SK-N-SH (cell line): ENCODE measurements around the gene OPCML. TPM values are rescaled to one million over a fixed set of nuclear protein-coding genes. Genes with fewer than 3 reads are reported as not detected.

Source experiments
- CTCF ChIA-PET: fragments of 300-600, 350-600 bp; formaldehyde crosslinking; extraction: SDS; loops from one replicate; lab custom pipeline; 2021; lab: Yijun Ruan, JAX
- POLR2A ChIA-PET: fragments of 350-600 bp; sonication (Branson Sonifier 250); formaldehyde crosslinking; extraction: SDS; loops from one replicate; lab custom pipeline; 2020; ENCODE audit warnings: antibody characterized with exemption, inconsistent platforms; lab: Yijun Ruan, JAX
- DNase-seq: peaks from one replicate; pipeline ENCODE4 v3.0.0; 2012
- H2AFZ ChIP-seq: fragments of 200-600 bp; sonication (generic); 2 replicates; pipeline ENCODE4 v1.8.1; 2016; ENCODE audit warnings: antibody characterized with exemption, mild to moderate bottlenecking, low read depth
- H3F3A ChIP-seq: fragments of 200-600 bp; sonication (generic); replicated peaks from 2 replicates; pipeline ENCODE3; 2016; ENCODE audit warnings: antibody characterized with exemption, mild to moderate bottlenecking; ENCODE audit not compliant: insufficient read depth
- H3K27ac ChIP-seq, 2 experiments: fragments of 200-500 bp in 1 of 2; fragments of 200-600 bp in 1 of 2; sonication (Bioruptor generic) in 1 of 2; sonication (generic), shearing (Covaris generic) in 1 of 2; 2 replicates each; pipeline versions ENCODE4 v1.5.1 to v1.6.1; 2014 to 2016; ENCODE audit warnings: low read depth in 2 of 2, inconsistent platforms in 1 of 2, low read length in 1 of 2, mild to moderate bottlenecking in 1 of 2, mixed read lengths in 1 of 2
- H3K27me3 ChIP-seq: fragments of 200-600 bp; sonication (generic), shearing (Covaris generic); 2 replicates; pipeline ENCODE4 v1.6.1; 2016; ENCODE audit warnings: mixed run types; ENCODE audit not compliant: insufficient read depth
- H3K36me3 ChIP-seq, 2 experiments: fragments of 200-500 bp in 1 of 2; fragments of 200-600 bp in 1 of 2; sonication (Bioruptor generic) in 1 of 2; sonication (generic) in 1 of 2; replicated peaks in 1 of 2; 2 replicates each; pipeline versions ENCODE3 to v1.5.1; 2014 to 2016; ENCODE audit warnings: low read length in 1 of 2, mild to moderate bottlenecking in 1 of 2; ENCODE audit not compliant: insufficient read depth in 2 of 2, control insufficient read depth in 1 of 2
- H3K4me1 ChIP-seq, 2 experiments: fragments of 200-500 bp in 1 of 2; fragments of 200-600 bp in 1 of 2; sonication (Bioruptor generic) in 1 of 2; sonication (generic), shearing (Covaris generic) in 1 of 2; 2 replicates each; pipeline versions ENCODE4 v1.5.1 to v1.6.1; 2014 to 2016; ENCODE audit warnings: low read depth in 1 of 2, low read length in 1 of 2, mixed run types in 1 of 2; ENCODE audit not compliant: insufficient read depth in 2 of 2, control insufficient read depth in 1 of 2
- H3K4me2 ChIP-seq: fragments of 200-600 bp; sonication (generic), shearing (Covaris generic); 2 replicates; pipeline ENCODE4 v1.6.1; 2017; ENCODE audit warnings: mixed run types
- H3K4me3 ChIP-seq, 2 experiments: fragments of 200-500 bp in 1 of 2; fragments of 200-600 bp in 1 of 2; sonication (Bioruptor generic) in 1 of 2; sonication (generic), shearing (Covaris generic) in 1 of 2; 2 replicates each; pipeline versions ENCODE4 v1.5.1 to v1.8.1; 2014 to 2016; ENCODE audit warnings: low read depth in 2 of 2, inconsistent platforms in 1 of 2, low read length in 1 of 2, mild to moderate bottlenecking in 1 of 2, mixed read lengths in 1 of 2, moderate library complexity in 1 of 2
- H3K79me2 ChIP-seq: fragments of 200-600 bp; sonication (generic); 2 replicates; pipeline ENCODE4 v1.8.1; 2017; ENCODE audit warnings: mild to moderate bottlenecking; ENCODE audit not compliant: insufficient read depth
- H3K9ac ChIP-seq: fragments of 200-600 bp; sonication (generic); 2 replicates; pipeline ENCODE4 v1.6.1; 2017; ENCODE audit warnings: mixed run types
- H3K9me2 ChIP-seq: fragments of 200-600 bp; sonication (generic); 2 replicates; pipeline ENCODE4 v1.6.1; 2017; ENCODE audit warnings: mixed run types
- H3K9me3 ChIP-seq: fragments of 200-600 bp; sonication (generic); 2 replicates; pipeline ENCODE4 v1.6.1; 2017; ENCODE audit warnings: mixed run types, mild to moderate bottlenecking, moderate library complexity
- H4K20me1 ChIP-seq: fragments of 200-600 bp; sonication (generic); 2 replicates; pipeline ENCODE4 v1.6.1; 2017; ENCODE audit warnings: mild to moderate bottlenecking, mixed run types; ENCODE audit not compliant: insufficient read depth
- ELF1 ChIP-seq: IDR thresholded peaks from 2 replicates; pipeline ENCODE4 v1.4.0; 2012
- FOSL2 ChIP-seq: IDR thresholded peaks from 2 replicates; pipeline ENCODE4 v1.4.0; 2012; ENCODE audit warnings: low read depth, mild to moderate bottlenecking, moderate library complexity, borderline replicate concordance
- FOXJ3 ChIP-seq: sonication (generic); formaldehyde crosslinking; IDR thresholded peaks from 2 replicates; pipeline ENCODE4 v1.5.1; 2020; ENCODE audit warnings: mild to moderate bottlenecking, missing genetic modification reagents
- FOXM1 ChIP-seq: IDR thresholded peaks from 2 replicates; pipeline ENCODE4 v1.4.0; 2012; ENCODE audit warnings: low read depth, mild to moderate bottlenecking
- GABPA ChIP-seq: IDR thresholded peaks from 2 replicates; pipeline ENCODE4 v1.4.0; 2012; ENCODE audit warnings: low read depth, mild to moderate bottlenecking
- GATA2 ChIP-seq: sonication (generic); formaldehyde crosslinking; IDR thresholded peaks from 2 replicates; pipeline ENCODE4 v1.5.0; 2020; ENCODE audit warnings: mild to moderate bottlenecking, missing genetic modification reagents
- JUND ChIP-seq: IDR thresholded peaks from 2 replicates; pipeline ENCODE4 v1.4.0; 2012
- MXI1 ChIP-seq: IDR thresholded peaks from 2 replicates; pipeline ENCODE4 v1.6.1; 2012; ENCODE audit warnings: mild to moderate bottlenecking, low read depth, low read length, improper control_type of control experiment
- NRF1 ChIP-seq: IDR thresholded peaks from 2 replicates; pipeline ENCODE4 v1.6.1; 2012; ENCODE audit warnings: low read depth, mild to moderate bottlenecking, low read length
- POLR2AphosphoS5 ChIP-seq: IDR thresholded peaks from 2 replicates; pipeline ENCODE4 v1.6.1; 2012; ENCODE audit warnings: low read depth, low read length
- RAD21 ChIP-seq: IDR thresholded peaks from 2 replicates; pipeline ENCODE4 v1.6.1; 2012; ENCODE audit warnings: mild to moderate bottlenecking, low read length
- SIN3A ChIP-seq: IDR thresholded peaks from 2 replicates; pipeline ENCODE4 v1.6.1; 2012; ENCODE audit warnings: low read depth, mild to moderate bottlenecking, low read length, moderate library complexity, borderline replicate concordance
- SMC3 ChIP-seq: IDR thresholded peaks from 2 replicates; pipeline ENCODE4 v1.6.1; 2012; ENCODE audit warnings: low read depth, low read length, improper control_type of control experiment
- TAF1 ChIP-seq: IDR thresholded peaks from 2 replicates; pipeline ENCODE4 v1.6.1; 2012; ENCODE audit warnings: low read depth, mild to moderate bottlenecking, low read length, moderate library complexity, borderline replicate concordance
- TCF12 ChIP-seq: IDR thresholded peaks from 2 replicates; pipeline ENCODE4 v1.4.0; 2012
- YY1 ChIP-seq: IDR thresholded peaks from 2 replicates; pipeline ENCODE4 v1.4.0; 2012; ENCODE audit warnings: low read depth, mild to moderate bottlenecking
- WGBS: methylation state at CpG from one replicate; pipeline ENCODE4 v1.1.6; 2017; ENCODE audit warnings: low lambda C conversion rate; 5-methylcytosine and 5-hydroxymethylcytosine counted together
- polyA plus RNA-seq, 3 experiments: library from polyadenylated mRNA; depleted of rRNA; stranded (reverse); fragments of >200 nt; gene quantifications; 2 replicates each; pipeline ENCODE4 v1.2.3, GENCODE V29; 2012
- TF ChIP-seq, protein P1 (sequence below): IDR thresholded peaks from 2 replicates; pipeline ENCODE4 v1.6.1; 2012; ENCODE audit warnings: mild to moderate bottlenecking, low read depth, low read length, moderate library complexity
- TF ChIP-seq, protein P2 (sequence below): fragments of 150-350 bp; IDR thresholded peaks from 2 replicates; pipeline ENCODE4 v1.6.1; 2016; ENCODE audit warnings: mild to moderate bottlenecking, low read depth, low read length
- TF ChIP-seq, protein P3 (sequence below): fragments of 150-350 bp; IDR thresholded peaks from 2 replicates; pipeline ENCODE4 v1.6.1; 2017; ENCODE audit warnings: antibody characterized with exemption, low read length, low read depth, borderline replicate concordance
- TF ChIP-seq, protein P4 (sequence below): IDR thresholded peaks from 2 replicates; pipeline ENCODE4; 2012

OPCML gene
- polyA plus RNA-seq, 1 of the 3 experiments (the other 2 are of a cell fraction), result not detected

DNA sequence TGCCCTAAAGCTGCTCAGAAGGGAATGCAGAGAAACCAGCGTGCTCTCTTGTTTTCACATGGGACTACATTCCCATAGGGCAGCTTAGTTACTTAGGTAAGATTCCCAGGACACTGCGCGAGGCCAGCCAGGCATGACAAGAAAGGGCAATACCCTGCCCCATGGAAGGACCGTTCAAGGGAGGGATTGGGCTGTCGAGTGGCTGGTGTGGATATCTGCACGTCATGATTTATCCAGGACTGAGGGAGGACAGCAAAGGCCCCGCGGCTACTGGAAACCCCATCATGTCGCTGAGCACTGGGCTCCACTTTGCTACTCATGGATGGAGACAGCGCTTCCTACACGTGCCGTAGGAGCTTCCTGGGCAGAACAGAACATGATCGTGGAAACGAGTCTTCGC is 169.4 kb downstream of the OPCML start:
- no peaks in the 10 kb centered on the region for H3K36me3 ChIP-seq
- H3K4me2 ChIP-seq, result no peak overlapping the region
- no peaks in the 10 kb centered on the region for H3K79me2 ChIP-seq
- ChIA-PET CTCF (no interaction called here), POLR2A (no interaction called here)
- H3K27me3 ChIP-seq, result no peaks in the 10 kb centered on the region
- no peak overlapping the region for H3K27ac ChIP-seq
- H3F3A ChIP-seq, result no peaks in the 10 kb centered on the region
- H3K4me3 ChIP-seq, result no peak overlapping the region
- no peaks in the 10 kb centered on the region for H3K9me2 ChIP-seq
- 54% methylated on average over 10 of the region's 15 CpGs for WGBS
- TF ChIP-seq FOSL2 (no peak), TCF12 (no peak), GABPA (no peak), YY1 (no peak), POLR2AphosphoS5 (no peak), FOXM1 (no peak), SIN3A (no peak), NRF1 (no peak), RAD21 (no peak), MXI1 (no peak), ELF1 (no peak), FOXJ3 (no peak), TAF1 (no peak), JUND (no peak), GATA2 (CRISPR knock-in tag) (no peak), SMC3 (no peak)
- TF ChIP-seq, protein P1, sequence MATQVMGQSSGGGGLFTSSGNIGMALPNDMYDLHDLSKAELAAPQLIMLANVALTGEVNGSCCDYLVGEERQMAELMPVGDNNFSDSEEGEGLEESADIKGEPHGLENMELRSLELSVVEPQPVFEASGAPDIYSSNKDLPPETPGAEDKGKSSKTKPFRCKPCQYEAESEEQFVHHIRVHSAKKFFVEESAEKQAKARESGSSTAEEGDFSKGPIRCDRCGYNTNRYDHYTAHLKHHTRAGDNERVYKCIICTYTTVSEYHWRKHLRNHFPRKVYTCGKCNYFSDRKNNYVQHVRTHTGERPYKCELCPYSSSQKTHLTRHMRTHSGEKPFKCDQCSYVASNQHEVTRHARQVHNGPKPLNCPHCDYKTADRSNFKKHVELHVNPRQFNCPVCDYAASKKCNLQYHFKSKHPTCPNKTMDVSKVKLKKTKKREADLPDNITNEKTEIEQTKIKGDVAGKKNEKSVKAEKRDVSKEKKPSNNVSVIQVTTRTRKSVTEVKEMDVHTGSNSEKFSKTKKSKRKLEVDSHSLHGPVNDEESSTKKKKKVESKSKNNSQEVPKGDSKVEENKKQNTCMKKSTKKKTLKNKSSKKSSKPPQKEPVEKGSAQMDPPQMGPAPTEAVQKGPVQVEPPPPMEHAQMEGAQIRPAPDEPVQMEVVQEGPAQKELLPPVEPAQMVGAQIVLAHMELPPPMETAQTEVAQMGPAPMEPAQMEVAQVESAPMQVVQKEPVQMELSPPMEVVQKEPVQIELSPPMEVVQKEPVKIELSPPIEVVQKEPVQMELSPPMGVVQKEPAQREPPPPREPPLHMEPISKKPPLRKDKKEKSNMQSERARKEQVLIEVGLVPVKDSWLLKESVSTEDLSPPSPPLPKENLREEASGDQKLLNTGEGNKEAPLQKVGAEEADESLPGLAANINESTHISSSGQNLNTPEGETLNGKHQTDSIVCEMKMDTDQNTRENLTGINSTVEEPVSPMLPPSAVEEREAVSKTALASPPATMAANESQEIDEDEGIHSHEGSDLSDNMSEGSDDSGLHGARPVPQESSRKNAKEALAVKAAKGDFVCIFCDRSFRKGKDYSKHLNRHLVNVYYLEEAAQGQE, result no peak
- TF ChIP-seq, protein P2, sequence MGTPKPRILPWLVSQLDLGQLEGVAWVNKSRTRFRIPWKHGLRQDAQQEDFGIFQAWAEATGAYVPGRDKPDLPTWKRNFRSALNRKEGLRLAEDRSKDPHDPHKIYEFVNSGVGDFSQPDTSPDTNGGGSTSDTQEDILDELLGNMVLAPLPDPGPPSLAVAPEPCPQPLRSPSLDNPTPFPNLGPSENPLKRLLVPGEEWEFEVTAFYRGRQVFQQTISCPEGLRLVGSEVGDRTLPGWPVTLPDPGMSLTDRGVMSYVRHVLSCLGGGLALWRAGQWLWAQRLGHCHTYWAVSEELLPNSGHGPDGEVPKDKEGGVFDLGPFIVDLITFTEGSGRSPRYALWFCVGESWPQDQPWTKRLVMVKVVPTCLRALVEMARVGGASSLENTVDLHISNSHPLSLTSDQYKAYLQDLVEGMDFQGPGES, result no peak
- TF ChIP-seq, protein P3, sequence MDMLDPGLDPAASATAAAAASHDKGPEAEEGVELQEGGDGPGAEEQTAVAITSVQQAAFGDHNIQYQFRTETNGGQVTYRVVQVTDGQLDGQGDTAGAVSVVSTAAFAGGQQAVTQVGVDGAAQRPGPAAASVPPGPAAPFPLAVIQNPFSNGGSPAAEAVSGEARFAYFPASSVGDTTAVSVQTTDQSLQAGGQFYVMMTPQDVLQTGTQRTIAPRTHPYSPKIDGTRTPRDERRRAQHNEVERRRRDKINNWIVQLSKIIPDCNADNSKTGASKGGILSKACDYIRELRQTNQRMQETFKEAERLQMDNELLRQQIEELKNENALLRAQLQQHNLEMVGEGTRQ, result no peak
- TF ChIP-seq, protein P4, sequence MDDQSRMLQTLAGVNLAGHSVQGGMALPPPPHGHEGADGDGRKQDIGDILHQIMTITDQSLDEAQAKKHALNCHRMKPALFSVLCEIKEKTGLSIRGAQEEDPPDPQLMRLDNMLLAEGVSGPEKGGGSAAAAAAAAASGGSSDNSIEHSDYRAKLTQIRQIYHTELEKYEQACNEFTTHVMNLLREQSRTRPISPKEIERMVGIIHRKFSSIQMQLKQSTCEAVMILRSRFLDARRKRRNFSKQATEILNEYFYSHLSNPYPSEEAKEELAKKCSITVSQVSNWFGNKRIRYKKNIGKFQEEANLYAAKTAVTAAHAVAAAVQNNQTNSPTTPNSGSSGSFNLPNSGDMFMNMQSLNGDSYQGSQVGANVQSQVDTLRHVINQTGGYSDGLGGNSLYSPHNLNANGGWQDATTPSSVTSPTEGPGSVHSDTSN, result no peak
- H3K9me3 ChIP-seq, result no peaks in the 10 kb centered on the region
- no peak for DNase-seq
- no peak overlapping the region for H3K9ac ChIP-seq
- H3K4me1 ChIP-seq, result no peaks in the 10 kb centered on the region
- H4K20me1 ChIP-seq, result no peaks in the 10 kb centered on the region
- H2AFZ ChIP-seq, result no peak overlapping the region
